Measurements from ENCODE around the gene ANKRD11. TPM values are rescaled to one million over a fixed set of nuclear protein-coding genes. Genes with fewer than 3 reads are reported as not detected.
"Not testable (repeated sequence)": the region's sequence is repeated elsewhere in the genome, so short reads cannot be mapped to it uniquely, and the experiment has no call there.

Gene ANKRD11
- total RNA-seq, 8 experiments from 2014 or later: 22.6 to 148 (median 52.5) TPM

- H3K4me1 ChIP-seq (replicated peaks in 1 of 2): no peaks in the 10 kb centered on the region
- ATAC-seq (replicated peaks in 6 of 8): no peak
Observed at GRCh38 chr16:89312598-89313299, 177.6 kb downstream of the ANKRD11 start.

DNA sequence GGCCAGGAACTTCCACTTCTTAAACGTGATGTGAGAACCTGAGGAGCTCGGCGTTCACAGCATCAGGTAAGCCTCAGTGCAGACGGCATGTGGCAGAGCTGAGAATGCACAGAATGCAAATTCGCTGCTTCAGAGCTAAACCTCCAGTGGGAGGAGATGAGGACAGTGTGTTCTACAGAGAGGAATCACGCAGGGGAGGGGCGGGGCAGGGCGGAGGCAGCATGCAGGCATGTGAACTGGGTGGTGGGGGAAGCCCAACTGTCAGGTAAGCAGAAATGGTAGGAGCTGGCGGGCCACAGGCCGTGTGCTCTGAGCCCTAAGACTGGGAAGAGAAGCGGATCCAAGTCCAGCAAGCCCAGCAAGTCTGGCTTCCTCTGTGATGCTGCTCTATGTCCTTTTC lies 178.2 kb downstream of the ANKRD11 start:
- Histone ChIP-seq H3K4me3 (no peak overlapping the region), H3K4me1 (replicated peaks in 1 of 2) (no peaks in the 10 kb centered on the region), H3K27ac (no peak overlapping the region)
- in situ Hi-C loops (cut with MboI; ENCODE audit: low pct_unique_long_range_greater_than_20kb in 2 of 9, low sequenced_read_pairs in 9 of 9, unreplicated experiment in 9 of 9): no loop called here
- peak in 3 of 8 experiments; percentile 19 to 23 (median 23) for ATAC-seq (replicated peaks in 6 of 8)
- 80 to 100% (median 99%) methylated on average over 1 to 5 of the region's 11 CpGs; no CpG with 5 or more reads in 6 of the 10 experiments for WGBS, 10 experiments

More at GRCh38 chr16:89312598-89313299, 177.6 kb downstream of the ANKRD11 start:
- H3K27ac ChIP-seq: no peak overlapping the region
- in situ Hi-C loops (cut with MboI; ENCODE audit: low pct_unique_long_range_greater_than_20kb in 2 of 9, low sequenced_read_pairs in 9 of 9, unreplicated experiment in 9 of 9): no loop called here
- 67 to 100% (median 85%) methylated on average over 1 to 8 of the region's 22 CpGs; no CpG with 5 or more reads in 4 of the 10 experiments for WGBS, 10 experiments
- H3K4me3 ChIP-seq: no peak overlapping the region

GRCh38 chr16:89311636-89312035 lies 178.7 kb downstream of the ANKRD11 start:
- WGBS, 10 experiments: 53 to 100% (median 93%) methylated on average over 2 to 6 of the region's 6 CpGs; no CpG with 5 or more reads in 1 of the 10 experiments
- in situ Hi-C loops (cut with MboI; ENCODE audit: low pct_unique_long_range_greater_than_20kb in 2 of 9, low sequenced_read_pairs in 9 of 9, unreplicated experiment in 9 of 9): no loop called here
- no peak overlapping the region for H3K4me3 ChIP-seq

GRCh38 chr16:89309438-89310122 lies 180.8 kb downstream of the ANKRD11 start:
- no peak overlapping the region for H3K4me3 ChIP-seq
- no peaks in the 10 kb centered on the region for H3K4me1 ChIP-seq (replicated peaks in 1 of 2)
- H3K27ac ChIP-seq: no peak overlapping the region
- in situ Hi-C loops (cut with MboI; ENCODE audit: low pct_unique_long_range_greater_than_20kb in 2 of 9, low sequenced_read_pairs in 9 of 9, unreplicated experiment in 9 of 9): no loop called here
- no peak for ATAC-seq (replicated peaks in 6 of 8)
- WGBS, 10 experiments: 52 to 100% (median 90%) methylated on average over 1 to 12 of the region's 16 CpGs; no CpG with 5 or more reads in 2 of the 10 experiments

More at GRCh38 chr16:89311636-89312035, 178.7 kb downstream of the ANKRD11 start:
- no peak for ATAC-seq (replicated peaks in 6 of 8)
- no peak overlapping the region for H3K27ac ChIP-seq
- no peaks in the 10 kb centered on the region for H3K4me1 ChIP-seq (replicated peaks in 1 of 2)

DNA sequence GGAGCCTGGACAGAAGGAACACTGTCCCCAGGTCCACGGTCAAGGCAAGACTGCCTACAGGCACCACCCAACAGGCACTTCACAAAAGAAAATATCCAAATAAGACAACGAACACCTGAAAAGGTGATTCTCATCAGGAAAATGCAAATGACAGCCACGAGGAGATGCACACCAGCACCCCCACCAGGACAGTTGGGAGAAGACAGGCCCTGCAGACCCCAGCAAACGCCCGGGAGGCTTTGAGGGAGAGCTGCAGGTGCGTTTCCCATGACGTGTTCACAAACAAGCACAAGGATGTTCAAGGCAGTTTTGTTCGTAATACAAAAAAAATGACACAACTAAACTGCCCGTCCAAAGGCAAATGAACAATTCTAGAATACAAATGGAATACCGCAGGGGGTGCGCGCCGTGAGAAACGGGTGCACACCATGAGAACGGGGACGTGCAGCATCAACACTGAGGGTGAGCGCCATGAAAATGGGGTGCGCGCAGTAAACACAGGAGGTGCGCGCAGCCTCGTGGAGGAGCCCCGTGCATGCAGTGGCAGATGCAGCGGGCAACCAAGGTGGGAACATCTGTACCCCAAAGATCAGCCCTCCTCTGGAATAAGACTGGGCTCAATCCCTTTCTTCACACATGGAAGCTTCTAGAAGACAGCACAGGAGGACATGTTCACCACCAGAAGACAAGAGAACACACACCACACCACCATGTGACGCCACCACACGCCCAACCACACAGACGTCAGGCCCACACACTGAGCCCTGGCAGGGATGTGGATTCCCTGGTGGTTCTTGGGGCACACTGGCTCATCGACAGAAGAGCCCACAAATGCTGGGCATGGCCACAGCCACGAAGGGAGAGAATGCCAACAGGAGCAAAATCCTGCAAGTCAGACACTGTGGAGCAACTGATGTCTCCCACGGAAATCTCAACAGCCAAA lies 181.7 kb downstream of the ANKRD11 start:
- Histone ChIP-seq H3K27ac (no peak overlapping the region), H3K4me1 (replicated peaks in 1 of 2) (no peaks in the 10 kb centered on the region), H3K4me3 (no peak overlapping the region)
- in situ Hi-C loops (cut with MboI; ENCODE audit: low pct_unique_long_range_greater_than_20kb in 2 of 9, low sequenced_read_pairs in 9 of 9, unreplicated experiment in 9 of 9): no loop called here
- no peak for ATAC-seq (replicated peaks in 6 of 8)
- WGBS, 10 experiments: 71 to 100% (median 93%) methylated on average over 1 to 19 of the region's 30 CpGs; no CpG with 5 or more reads in 1 of the 10 experiments

DNA sequence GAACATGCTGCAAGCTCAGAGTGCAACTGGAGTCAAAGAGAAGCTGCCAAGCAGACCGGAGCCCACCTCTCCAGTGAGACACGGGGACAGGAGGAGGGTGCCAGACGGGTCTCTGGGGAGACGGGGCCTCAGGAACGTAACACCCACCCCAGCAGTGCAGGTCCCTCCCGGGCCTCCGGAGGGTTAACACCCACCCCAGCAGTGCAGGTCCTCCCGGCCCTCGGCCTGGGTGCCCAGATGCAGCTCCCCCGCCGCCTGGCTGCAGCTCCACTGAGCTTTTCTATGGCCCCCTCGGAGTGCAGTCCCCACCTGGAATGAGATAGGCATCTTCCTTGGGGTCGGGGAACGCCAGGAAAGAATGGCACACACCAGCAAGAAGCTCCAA lies 182.9 kb downstream of the ANKRD11 start:
- H3K27ac ChIP-seq: no peak overlapping the region
- H3K4me1 ChIP-seq (replicated peaks in 1 of 2): no peaks in the 10 kb centered on the region
- in situ Hi-C loops (cut with MboI; ENCODE audit: low pct_unique_long_range_greater_than_20kb in 2 of 9, low sequenced_read_pairs in 9 of 9, unreplicated experiment in 9 of 9): no loop called here
- no peak for ATAC-seq (replicated peaks in 6 of 8)
- WGBS, 10 experiments: 90 to 100% methylated on average over 1 to 2 of the region's 14 CpGs; no CpG with 5 or more reads in 8 of the 10 experiments
- no peak overlapping the region for H3K4me3 ChIP-seq

DNA sequence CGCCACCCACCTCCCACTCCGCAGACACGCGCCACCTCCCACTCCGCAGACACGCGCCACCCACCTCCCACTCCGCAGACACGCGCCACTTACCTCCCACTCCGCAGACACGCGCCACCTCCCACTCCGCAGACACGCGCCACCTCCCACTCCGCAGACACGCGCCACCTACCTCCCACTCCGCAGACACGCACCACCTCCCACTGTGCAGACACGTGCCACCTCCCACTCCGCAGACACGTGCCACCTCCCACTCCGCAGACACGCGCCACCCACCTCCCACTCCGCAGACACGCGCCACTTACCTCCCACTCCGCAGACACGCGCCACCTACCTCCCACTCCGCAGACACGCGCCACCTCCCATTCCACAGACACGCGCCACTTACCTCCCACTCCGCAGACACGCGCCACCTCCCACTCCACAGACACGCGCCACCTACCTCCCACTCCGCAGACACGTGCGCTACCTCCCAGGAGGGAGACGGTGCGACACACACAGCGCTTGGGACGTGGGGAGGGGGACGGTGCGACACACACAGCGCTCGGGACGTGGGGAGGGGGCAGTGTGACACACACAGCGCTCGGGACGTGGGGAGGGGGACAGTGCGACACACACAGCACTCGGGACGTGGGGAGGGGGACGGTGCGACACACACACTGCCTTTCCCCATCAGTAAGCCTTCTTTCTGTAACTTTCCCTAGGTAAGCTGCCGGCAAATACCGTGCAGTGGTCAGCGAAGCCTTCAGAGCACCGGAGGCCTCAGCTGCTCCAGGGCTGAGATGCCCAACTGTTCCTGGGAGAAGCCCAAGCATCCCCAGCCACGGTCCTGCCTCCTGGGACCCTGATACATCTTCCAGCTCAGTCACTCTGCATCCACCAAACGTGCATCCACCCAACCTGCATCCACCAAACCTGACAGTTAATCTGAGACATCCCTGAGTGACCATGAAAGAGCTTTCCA lies 183.6 kb downstream of the ANKRD11 start:
- in situ Hi-C loops (cut with MboI; ENCODE audit: low pct_unique_long_range_greater_than_20kb in 2 of 9, low sequenced_read_pairs in 9 of 9, unreplicated experiment in 9 of 9); ATAC-seq (replicated peaks in 6 of 8); H3K4me1 ChIP-seq (replicated peaks in 1 of 2); H3K27ac ChIP-seq; H3K4me3 ChIP-seq: not testable (repeated sequence)
- WGBS, 10 experiments: 60 to 87% (median 87%) methylated on average over 1 to 3 of the region's 69 CpGs; no CpG with 5 or more reads in 7 of the 10 experiments

DNA sequence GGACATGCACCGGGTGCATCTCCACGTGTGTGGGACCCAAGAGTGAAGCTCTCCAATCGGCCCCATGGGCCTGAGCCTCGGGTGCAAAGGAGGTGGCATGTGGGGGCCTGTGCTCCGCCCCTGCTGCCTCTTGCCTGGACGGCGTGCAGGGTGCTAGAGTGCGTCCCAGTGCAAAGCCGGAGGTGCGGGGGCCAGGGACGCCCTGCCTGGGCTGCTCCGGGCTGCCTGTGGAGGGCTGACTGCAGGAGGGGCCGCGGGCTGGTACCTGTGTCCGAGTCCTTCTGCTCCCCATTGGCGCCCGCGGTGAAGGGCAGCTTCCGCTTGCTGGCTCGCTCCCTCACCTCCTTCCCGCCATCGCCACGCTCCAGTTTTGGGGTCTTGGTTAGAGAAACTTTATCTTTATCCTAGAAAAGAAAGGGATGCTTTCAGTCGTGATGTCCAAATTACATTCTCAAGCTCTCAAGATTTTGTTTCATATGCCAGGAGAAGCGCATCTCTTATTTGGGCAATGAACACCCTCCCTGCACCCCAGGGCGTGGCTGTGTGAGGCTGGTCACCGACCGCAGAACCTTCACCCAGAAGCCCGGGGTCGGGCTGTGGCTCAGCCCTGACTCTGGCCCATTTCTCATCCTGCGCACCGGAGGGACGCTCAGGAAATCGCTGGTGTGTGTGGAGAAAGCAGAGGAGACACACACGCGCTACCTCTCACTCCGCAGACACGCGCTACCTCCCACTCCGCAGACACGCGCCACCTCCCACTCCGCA lies 185.2 kb downstream of the ANKRD11 start:
- in situ Hi-C loops (cut with MboI; ENCODE audit: low pct_unique_long_range_greater_than_20kb in 2 of 9, low sequenced_read_pairs in 9 of 9, unreplicated experiment in 9 of 9): no loop called here
- H3K4me3 ChIP-seq: no peak overlapping the region
- peaks cover 0 to 6% of the 10 kb centered on the region in 2 donors for H3K4me1 ChIP-seq (replicated peaks in 1 of 2)
- 80 to 100% (median 93%) methylated on average over 1 to 21 of the region's 43 CpGs; no CpG with 5 or more reads in 2 of the 10 experiments for WGBS, 10 experiments
- H3K27ac ChIP-seq: no peak overlapping the region
- no peak for ATAC-seq (replicated peaks in 6 of 8)

GRCh38 chr16:89304181-89304851 lies 186.0 kb downstream of the ANKRD11 start:
- Histone ChIP-seq H3K27ac (no peak overlapping the region), H3K4me3 (no peak overlapping the region), H3K4me1 (replicated peaks in 1 of 2) (peaks cover 0 to 6% of the 10 kb centered on the region in 2 donors)
- 92 to 100% (median 100%) methylated on average over 2 to 7 of the region's 16 CpGs; no CpG with 5 or more reads in 5 of the 10 experiments for WGBS, 10 experiments
- ATAC-seq (replicated peaks in 6 of 8): no peak
- in situ Hi-C loops (cut with MboI; ENCODE audit: low pct_unique_long_range_greater_than_20kb in 2 of 9, low sequenced_read_pairs in 9 of 9, unreplicated experiment in 9 of 9): no loop called here

GRCh38 chr16:89303617-89304016 lies 186.7 kb downstream of the ANKRD11 start:
- no peak overlapping the region for H3K27ac ChIP-seq
- in situ Hi-C loops (cut with MboI; ENCODE audit: low pct_unique_long_range_greater_than_20kb in 2 of 9, low sequenced_read_pairs in 9 of 9, unreplicated experiment in 9 of 9): no loop called here
- 93 to 100% (median 97%) methylated on average over 1 to 6 of the region's 8 CpGs; no CpG with 5 or more reads in 6 of the 10 experiments for WGBS, 10 experiments
- no peak for ATAC-seq (replicated peaks in 6 of 8)
- no peak overlapping the region for H3K4me3 ChIP-seq
- H3K4me1 ChIP-seq (replicated peaks in 1 of 2): peaks cover 0 to 8% of the 10 kb centered on the region in 2 donors

- ATAC-seq (replicated peaks in 6 of 8): no peak
- peaks cover 22 to 29% of the 10 kb centered on the region in 2 donors for H3K4me1 ChIP-seq (replicated peaks in 1 of 2)
- no peak overlapping the region for H3K27ac ChIP-seq
- in situ Hi-C loops (cut with MboI; ENCODE audit: low pct_unique_long_range_greater_than_20kb in 2 of 9, low sequenced_read_pairs in 9 of 9, unreplicated experiment in 9 of 9): no loop called here
- no peak overlapping the region for H3K4me3 ChIP-seq
- WGBS, 10 experiments: 67 to 100% (median 93%) methylated on average over 1 to 9 of the region's 9 CpGs; no CpG with 5 or more reads in 3 of the 10 experiments
Observed at GRCh38 chr16:89300976-89301360, 189.4 kb downstream of the ANKRD11 start.

Data from motor neuron (in vitro differentiated cells).